ENCODE data around the gene TM2D1.

- TF ChIP-seq CTCF (IDR thresholded peaks at IDR 0.05; ENCODE audit: insufficient read depth, low read length, poor library complexity, severe bottlenecking) (no peak), EZH2phosphoT487 (conservative IDR thresholded peaks at IDR 0.05; ENCODE audit: low read length) (no peak)
These were observed 23.6 kb upstream of the TM2D1 start for GRCh38 chr1:61748566-61748965.

All from SU-DHL-6 (cell line).